Measurements from ENCODE around the gene PDK2.

GRCh38 chr17:50144845-50145531, 49.8 kb downstream of the PDK2 start:
- no peak for TF ChIP-seq CTCF (conservative IDR thresholded peaks at IDR 0.05; ENCODE audit: low read depth, low read length)
- no peak for TF ChIP-seq EZH2 (IDR thresholded peaks at IDR 0.05; ENCODE audit: low read length, unreplicated experiment)
